ENCODE data around the gene CFAP45. TPM values are rescaled to one million over a fixed set of nuclear protein-coding genes. Genes with fewer than 3 reads are reported as not detected.

CFAP45 gene
- total and polyA plus RNA-seq, 8 donors: 0.16 to 1.5 (median 0.44) TPM; not detected in 2

GRCh38 chr1:159891275-159892157 lies 8.4 kb downstream of the CFAP45 start:
- ATAC-seq: peak; percentile 98 to 100 (median 98)

GRCh38 chr1:159890390-159890789 lies 9.6 kb downstream of the CFAP45 start:
- H3K27me3 ChIP-seq: no peaks in the 10 kb centered on the region
- H3K4me1 ChIP-seq: no peaks in the 10 kb centered on the region
- FAIRE-seq: no peak
- H3K4me3 ChIP-seq: no peak overlapping the region
- TF ChIP-seq CTCF (IDR thresholded peaks at IDR 0.05): no peak
- no peak for DNase-seq
- no peak for ATAC-seq
- intact Hi-C loops (cut with DNase I): no loop called here
- H3K36me3 ChIP-seq: no peaks in the 10 kb centered on the region
- 70 to 72% methylated on average over 8 of the region's 8 CpGs for WGBS, 2 donors
- no peak overlapping the region for H3K27ac ChIP-seq
- H3K9me3 ChIP-seq: no peaks in the 10 kb centered on the region

More at GRCh38 chr1:159891275-159892157, 8.4 kb downstream of the CFAP45 start:
- Histone ChIP-seq H3K4me1 (no peaks in the 10 kb centered on the region), H3K27ac (no peak overlapping the region), H3K9me3 (no peaks in the 10 kb centered on the region), H3K36me3 (no peaks in the 10 kb centered on the region), H3K4me3 (no peak overlapping the region), H3K27me3 (no peaks in the 10 kb centered on the region)
- intact Hi-C loops (cut with DNase I): no loop called here
- peak; percentile 77 to 92 (median 84) for DNase-seq
- FAIRE-seq: no peak
- WGBS, 2 donors: 34 to 35% methylated on average over 7 of the region's 7 CpGs
- TF ChIP-seq CTCF (IDR thresholded peaks at IDR 0.05): peak; percentile 66 to 99 (median 87)

GRCh38 chr1:159889821-159890252 lies 10.1 kb downstream of the CFAP45 start:
- FAIRE-seq: no peak
- peak in 3 of 4 donors; percentile 39 to 73 (median 70) for ATAC-seq
- no peak for TF ChIP-seq CTCF (IDR thresholded peaks at IDR 0.05)
- no peaks in the 10 kb centered on the region for H3K27me3 ChIP-seq
- H3K9me3 ChIP-seq: no peaks in the 10 kb centered on the region
- intact Hi-C loops (cut with DNase I): loop anchor here in 2 of 3 donors (2.0 to 5.0 kb wide), 2 partner anchors 88 to 89 kb away; partner anchors contain the start of gene FCRL6 (in 1 of the 2)
- H3K4me3 ChIP-seq: no peak overlapping the region
- H3K36me3 ChIP-seq: no peaks in the 10 kb centered on the region
- H3K4me1 ChIP-seq: no peaks in the 10 kb centered on the region
- peak overlapping the region in 1 of 4 donors; percentile 20 for H3K27ac ChIP-seq
- 46 to 65% methylated on average over 2 of the region's 2 CpGs for WGBS, 2 donors
- no peak for DNase-seq

GRCh38 chr1:159889202-159889601 lies 10.8 kb downstream of the CFAP45 start:
- Histone ChIP-seq H3K4me3 (no peak overlapping the region), H3K27me3 (no peaks in the 10 kb centered on the region), H3K36me3 (no peaks in the 10 kb centered on the region), H3K4me1 (no peaks in the 10 kb centered on the region), H3K9me3 (no peaks in the 10 kb centered on the region), H3K27ac (no peak overlapping the region)
- no peak for TF ChIP-seq CTCF (IDR thresholded peaks at IDR 0.05)
- WGBS, 2 donors: 79 to 81% methylated on average over 4 of the region's 4 CpGs
- ATAC-seq: no peak
- intact Hi-C loops (cut with DNase I): loop anchor here in 2 of 3 donors (2.0 to 5.0 kb wide), 2 partner anchors 87 to 88 kb away; partner anchors contain the start of gene FCRL6 (in 1 of the 2)
- DNase-seq: no peak
- no peak for FAIRE-seq

- FAIRE-seq (no peak), DNase-seq (no peak), ATAC-seq (no peak)
- H3K27me3 ChIP-seq: no peaks in the 10 kb centered on the region
- no peaks in the 10 kb centered on the region for H3K36me3 ChIP-seq
- H3K4me1 ChIP-seq: no peaks in the 10 kb centered on the region
- intact Hi-C loops (cut with DNase I): no loop called here
- 72 to 78% methylated on average over 8 of the region's 8 CpGs for WGBS, 2 donors
- H3K9me3 ChIP-seq: no peaks in the 10 kb centered on the region
- no peak overlapping the region for H3K4me3 ChIP-seq
- TF ChIP-seq CTCF (IDR thresholded peaks at IDR 0.05): no peak
- H3K27ac ChIP-seq: no peak overlapping the region
Observed at GRCh38 chr1:159884296-159884695, 15.7 kb downstream of the CFAP45 start.
